Upper lobe of left lung (tissue), 6 donors: ENCODE results near the gene SLC29A3. TPM values are rescaled to one million over a fixed set of nuclear protein-coding genes. Genes with fewer than 3 reads are reported as not detected.
A peak's percentile ranks its signal among the peaks of the same experiment; 100 is the strongest.
"Not testable (repeated sequence)": the region's sequence is repeated elsewhere in the genome, so short reads cannot be mapped to it uniquely, and the experiment has no call there.

Experiments
- ATAC-seq, 2 donors: fragments of 200-7000 bp; cut with Tn5 transposase; one replicate each; pipeline ENCODE4 v1.9.1; 2022; ENCODE audit warnings: mild to moderate bottlenecking in 2 of 2, moderate library complexity in 2 of 2; ENCODE audit not compliant: low FRiP score in 2 of 2
- DNase-seq, 2 donors: peaks; one replicate each; pipeline ENCODE4 v3.0.0-alpha.2; 2019 to 2020
- H3K27ac ChIP-seq, 4 donors: fragments of 200-600 bp; sonication (generic); one replicate each; pipeline ENCODE4 v1.5.1; 2016 to 2019
- H3K27me3 ChIP-seq, 4 donors: fragments of 200-600 bp; sonication (generic); one replicate each; pipeline ENCODE4 v1.5.1; 2017 to 2019
- H3K36me3 ChIP-seq, 4 donors: fragments of 200-600 bp; sonication (generic); one replicate each; pipeline ENCODE4 v1.5.1; 2016 to 2019
- H3K4me1 ChIP-seq, 4 donors: fragments of 200-600 bp; sonication (generic); one replicate each; pipeline ENCODE4 v1.5.1; 2018 to 2019
- H3K4me3 ChIP-seq, 4 donors: fragments of 200-600 bp; sonication (generic); one replicate each; pipeline ENCODE4 v1.5.1; 2017 to 2019; ENCODE audit warnings: mild to moderate bottlenecking in 2 of 4, moderate library complexity in 1 of 4
- H3K9me3 ChIP-seq, 4 donors: fragments of 200-600 bp; sonication (generic); one replicate each; pipeline ENCODE4 v1.5.1; 2018 to 2019
- CTCF ChIP-seq, 6 experiments: fragments of 450-650 bp in 4 of 6; fragments of 200-600 bp in 2 of 6; sonication (generic) in 2 of 6; IDR thresholded peaks; one replicate each; pipeline ENCODE4 v1.5.1; 2016 to 2019; ENCODE audit warnings: antibody characterized with exemption in 6 of 6
- EP300 ChIP-seq, 4 donors: sonication (generic); formaldehyde crosslinking; IDR thresholded peaks; one replicate each; pipeline ENCODE4 v1.5.1; 2017; ENCODE audit warnings: antibody characterized with exemption in 4 of 4, control low read depth in 2 of 4
- POLR2A ChIP-seq, 4 donors: fragments of 450-650 bp; IDR thresholded peaks; one replicate each; pipeline ENCODE4 v1.5.1; 2016 to 2017; ENCODE audit warnings: antibody characterized with exemption in 4 of 4, mild to moderate bottlenecking in 2 of 4
- POLR2AphosphoS5 ChIP-seq, 2 donors: sonication (generic); formaldehyde crosslinking; IDR thresholded peaks; one replicate each; pipeline ENCODE4 v1.5.1; 2017; ENCODE audit warnings: antibody characterized with exemption in 2 of 2
- WGBS, 2 donors: methylation state at CpG; one replicate each; pipeline ENCODE4 v1.1.5; 2017 to 2018; 5-methylcytosine and 5-hydroxymethylcytosine counted together
- total RNA-seq, 6 donors: library from RNA; depleted of rRNA in 4 of 6; stranded (reverse); fragments of >200 nt in 4 of 6; gene quantifications; one replicate each; pipeline versions ENCODE4 v1.1.0 to v1.2.1, GENCODE V29; 2016 to 2021
- donor health status: DM: no; HTN: no; CAD: no; lungs with moderate emphysema.
- donor health status: DM: no; HTN: yes; CAD: no; lungs with severe emphysema.

SLC29A3 gene
- total RNA-seq, 6 donors from 2014 or later: 6.7 to 17.0 (median 9.2) TPM

- DNase-seq (peak in 1 of 2 donors; percentile 31), ATAC-seq (no peak)
- no peak for TF ChIP-seq CTCF (IDR thresholded peaks at IDR 0.05)
- no peak for TF ChIP-seq EP300 (IDR thresholded peaks at IDR 0.05)
- no peak for TF ChIP-seq POLR2AphosphoS5 (IDR thresholded peaks at IDR 0.05)
- TF ChIP-seq POLR2A (IDR thresholded peaks at IDR 0.05): no peak
- H3K27ac ChIP-seq: no peak overlapping the region
- H3K4me3 ChIP-seq: no peak overlapping the region
- no peaks in the 10 kb centered on the region for H3K27me3 ChIP-seq
- H3K9me3 ChIP-seq: no peaks in the 10 kb centered on the region
- 62 to 65% methylated on average over 15 of the region's 15 CpGs for WGBS, 2 donors
- H3K4me1 ChIP-seq: peaks cover 10 to 24% (median 15%) of the 10 kb centered on the region in 4 donors
- no peaks in the 10 kb centered on the region for H3K36me3 ChIP-seq
Measured at GRCh38 chr10:71272056-71272771, 46.8 kb upstream of the SLC29A3 start.

GRCh38 chr10:71272974-71273373, 46.1 kb upstream of the SLC29A3 start:
- H3K4me1 ChIP-seq: peaks cover 10 to 24% (median 15%) of the 10 kb centered on the region in 4 donors
- not testable (repeated sequence) for H3K36me3 ChIP-seq, H3K27me3 ChIP-seq, H3K9me3 ChIP-seq, H3K4me3 ChIP-seq, ATAC-seq, H3K27ac ChIP-seq
- WGBS, 2 donors: 75 to 89% methylated on average over 11 of the region's 11 CpGs
- peak in 1 of 2 donors; percentile 64 for DNase-seq

- TF ChIP-seq POLR2A (IDR thresholded peaks at IDR 0.05) (no peak), EP300 (IDR thresholded peaks at IDR 0.05) (no peak), CTCF (IDR thresholded peaks at IDR 0.05) (no peak), POLR2AphosphoS5 (IDR thresholded peaks at IDR 0.05) (no peak)
- ATAC-seq: no peak
- no peak overlapping the region for H3K4me3 ChIP-seq
Measured at GRCh38 chr10:71273506-71273905, 45.6 kb upstream of the SLC29A3 start.

GRCh38 chr10:71274901-71275796, 43.9 kb upstream of the SLC29A3 start:
- no peaks in the 10 kb centered on the region for H3K27me3 ChIP-seq
- H3K4me3 ChIP-seq: no peak overlapping the region
- H3K9me3 ChIP-seq: no peaks in the 10 kb centered on the region
- 59% methylated on average over 11 of the region's 11 CpGs for WGBS, 2 donors
- no peak overlapping the region for H3K27ac ChIP-seq
- DNase-seq (no peak), ATAC-seq (no peak)
- TF ChIP-seq EP300 (IDR thresholded peaks at IDR 0.05) (no peak), POLR2A (IDR thresholded peaks at IDR 0.05) (no peak), POLR2AphosphoS5 (IDR thresholded peaks at IDR 0.05) (no peak), CTCF (IDR thresholded peaks at IDR 0.05) (no peak)
- H3K36me3 ChIP-seq: no peaks in the 10 kb centered on the region
- peaks cover 7 to 15% (median 12%) of the 10 kb centered on the region in 4 donors for H3K4me1 ChIP-seq

More at GRCh38 chr10:71273506-71273905, 45.6 kb upstream of the SLC29A3 start:
- no peaks in the 10 kb centered on the region for H3K36me3 ChIP-seq
- peaks cover 10 to 24% (median 15%) of the 10 kb centered on the region in 4 donors for H3K4me1 ChIP-seq
- H3K9me3 ChIP-seq: no peaks in the 10 kb centered on the region
- H3K27ac ChIP-seq: no peak overlapping the region
- WGBS, 2 donors: 95 to 100% methylated on average over 1 to 5 of the region's 5 CpGs
- no peaks in the 10 kb centered on the region for H3K27me3 ChIP-seq
- DNase-seq: no peak

GRCh38 chr10:71276873-71277272, 42.2 kb upstream of the SLC29A3 start:
- Histone ChIP-seq H3K27ac (no peak overlapping the region), H3K27me3 (no peaks in the 10 kb centered on the region), H3K4me1 (peaks cover 5 to 15% (median 7%) of the 10 kb centered on the region in 4 donors), H3K9me3 (no peaks in the 10 kb centered on the region), H3K36me3 (peaks cover 0 to 3% (median under 1%) of the 10 kb centered on the region in 4 donors), H3K4me3 (no peak overlapping the region)
- DNase-seq (no peak), ATAC-seq (no peak)
- WGBS, 2 donors: 84 to 97% methylated on average over 7 to 9 of the region's 9 CpGs
- TF ChIP-seq POLR2AphosphoS5 (IDR thresholded peaks at IDR 0.05) (no peak), CTCF (IDR thresholded peaks at IDR 0.05) (no peak), POLR2A (IDR thresholded peaks at IDR 0.05) (no peak), EP300 (IDR thresholded peaks at IDR 0.05) (no peak)
